ENCODE results near the gene DMPK. TPM values are rescaled to one million over a fixed set of nuclear protein-coding genes. Genes with fewer than 3 reads are reported as not detected.
A peak's percentile ranks its signal among the peaks of the same experiment; 100 is the strongest.

Gene DMPK
- total RNA-seq, 1 donor from 2014 or later: 118 TPM

DNA sequence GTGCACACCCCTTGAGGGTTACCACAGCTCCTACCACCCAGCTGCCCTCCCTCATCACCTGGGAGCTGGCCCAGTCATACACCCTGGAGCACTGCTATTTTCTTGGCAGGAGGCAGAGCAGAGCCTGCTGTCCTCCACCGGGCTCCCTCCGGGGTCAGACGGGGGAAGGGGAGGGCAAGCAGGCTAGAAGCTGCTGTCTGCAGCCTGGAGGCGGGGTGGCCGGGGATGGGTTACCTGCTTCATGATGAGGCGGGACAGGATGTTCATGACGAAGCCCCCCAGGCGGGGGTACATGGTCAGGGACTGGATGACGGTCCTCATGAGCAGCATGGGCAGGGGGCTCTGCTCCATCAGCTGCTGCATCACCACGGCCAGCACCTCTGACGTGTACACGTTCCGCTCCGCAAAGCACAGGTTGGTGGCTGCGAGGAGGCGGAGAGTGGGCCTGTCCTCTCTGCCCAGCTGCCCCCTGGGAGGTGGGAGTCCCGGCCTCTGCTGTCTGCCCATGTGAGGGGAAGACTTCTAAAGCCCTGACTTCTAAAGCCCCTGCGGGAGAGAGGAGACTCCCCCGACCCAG, 35.5 kb upstream of the DMPK start:
- DNase-seq (ENCODE audit: low read depth, low spot score): no peak
- H3K36me3 Mint-ChIP-seq (ENCODE audit: low read depth): peaks cover 6% of the 10 kb centered on the region
- TF ChIP-seq, protein P1, sequence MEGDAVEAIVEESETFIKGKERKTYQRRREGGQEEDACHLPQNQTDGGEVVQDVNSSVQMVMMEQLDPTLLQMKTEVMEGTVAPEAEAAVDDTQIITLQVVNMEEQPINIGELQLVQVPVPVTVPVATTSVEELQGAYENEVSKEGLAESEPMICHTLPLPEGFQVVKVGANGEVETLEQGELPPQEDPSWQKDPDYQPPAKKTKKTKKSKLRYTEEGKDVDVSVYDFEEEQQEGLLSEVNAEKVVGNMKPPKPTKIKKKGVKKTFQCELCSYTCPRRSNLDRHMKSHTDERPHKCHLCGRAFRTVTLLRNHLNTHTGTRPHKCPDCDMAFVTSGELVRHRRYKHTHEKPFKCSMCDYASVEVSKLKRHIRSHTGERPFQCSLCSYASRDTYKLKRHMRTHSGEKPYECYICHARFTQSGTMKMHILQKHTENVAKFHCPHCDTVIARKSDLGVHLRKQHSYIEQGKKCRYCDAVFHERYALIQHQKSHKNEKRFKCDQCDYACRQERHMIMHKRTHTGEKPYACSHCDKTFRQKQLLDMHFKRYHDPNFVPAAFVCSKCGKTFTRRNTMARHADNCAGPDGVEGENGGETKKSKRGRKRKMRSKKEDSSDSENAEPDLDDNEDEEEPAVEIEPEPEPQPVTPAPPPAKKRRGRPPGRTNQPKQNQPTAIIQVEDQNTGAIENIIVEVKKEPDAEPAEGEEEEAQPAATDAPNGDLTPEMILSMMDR (conservative IDR thresholded peaks at IDR 0.05): no peak
- peak overlapping the region; percentile 92 for H3K4me3 Mint-ChIP-seq
- H3K9me3 Mint-ChIP-seq: no peaks in the 10 kb centered on the region
- peaks cover 3% of the 10 kb centered on the region for H3K27me3 Mint-ChIP-seq (ENCODE audit: low read depth)
- H3K27ac Mint-ChIP-seq (ENCODE audit: unreplicated experiment): no peak overlapping the region
- H3K4me1 Mint-ChIP-seq: peaks cover 11% of the 10 kb centered on the region

DNA sequence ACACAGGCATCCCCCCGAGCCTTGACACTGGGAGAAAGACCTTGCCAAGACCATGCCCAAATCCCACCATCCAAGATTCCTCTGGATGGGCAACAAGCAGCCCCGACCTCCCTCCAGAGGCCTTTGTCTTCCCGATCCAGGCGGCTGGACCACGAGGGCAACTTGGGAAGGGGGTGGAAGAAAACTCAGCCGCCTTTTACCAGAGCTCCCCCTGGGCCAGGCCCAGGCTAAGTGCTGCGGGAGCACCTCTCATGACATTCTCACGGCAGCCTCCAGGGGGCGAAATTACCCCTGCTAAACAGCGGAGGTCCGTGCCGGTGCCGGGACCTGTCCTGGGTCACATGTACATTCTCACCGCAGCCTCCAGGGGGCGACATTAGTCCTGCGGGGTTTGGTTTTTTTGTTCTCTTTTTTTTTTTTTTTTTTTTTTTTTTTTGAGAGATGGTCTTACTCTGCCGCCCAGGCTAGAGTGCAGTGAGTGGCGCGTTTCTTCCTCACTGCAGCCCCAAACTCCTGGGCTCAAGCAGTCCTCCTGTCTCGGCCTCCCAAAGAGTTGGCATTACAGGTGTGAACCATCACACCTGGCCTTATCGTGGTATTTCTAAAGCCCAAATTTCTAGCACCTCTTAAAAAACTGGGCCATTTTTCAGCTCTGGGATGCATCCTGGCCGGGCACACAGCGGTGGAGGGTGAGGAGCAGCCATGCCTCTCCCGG, 34.9 kb upstream of the DMPK start:
- TF ChIP-seq, protein P1 (conservative IDR thresholded peaks at IDR 0.05): peak; percentile 96

DNA sequence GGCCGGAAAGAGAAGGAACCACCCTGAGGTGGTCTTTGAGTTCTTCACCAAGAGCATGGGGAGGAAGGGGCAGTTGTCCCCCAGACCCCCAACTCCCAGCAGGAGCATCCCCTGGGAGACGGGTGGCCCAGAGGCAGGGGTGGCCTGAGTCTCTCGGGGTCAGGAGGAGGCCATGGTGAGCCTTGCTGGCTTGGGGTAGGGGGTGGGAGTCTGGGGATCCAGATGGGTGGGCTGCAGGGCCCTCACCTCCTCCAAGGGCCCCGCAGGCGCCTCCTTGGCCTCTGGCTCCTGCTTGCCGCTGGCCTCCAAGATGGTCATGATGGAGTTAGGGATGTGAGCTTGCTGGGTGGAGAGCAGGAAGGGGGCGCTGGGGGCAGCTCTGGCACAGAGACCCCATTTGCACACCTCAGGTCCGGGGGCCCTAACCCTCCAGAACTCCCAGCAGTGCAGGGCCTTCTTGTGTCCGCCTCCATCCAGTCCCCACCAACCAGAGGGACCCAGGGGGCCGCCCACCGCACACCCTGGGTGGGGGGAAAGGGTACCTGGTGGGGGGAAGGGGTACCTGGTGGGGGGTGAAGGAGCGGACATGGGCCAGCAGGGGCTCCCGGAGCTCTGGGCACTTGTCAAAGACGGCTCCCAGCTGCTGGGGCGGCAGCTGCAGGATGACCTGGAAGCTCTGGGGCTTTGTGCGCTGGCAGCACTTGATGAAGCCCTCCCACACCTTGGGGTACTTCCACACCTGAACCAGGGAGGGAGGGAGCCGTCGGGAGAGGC, 34.1 kb upstream of the DMPK start:
- peaks cover 3% of the 10 kb centered on the region for H3K27me3 Mint-ChIP-seq (ENCODE audit: low read depth)
- H3K4me3 Mint-ChIP-seq: peak overlapping the region; percentile 92
- peaks cover 6% of the 10 kb centered on the region for H3K36me3 Mint-ChIP-seq (ENCODE audit: low read depth)
- no peaks in the 10 kb centered on the region for H3K9me3 Mint-ChIP-seq
- DNase-seq (ENCODE audit: low read depth, low spot score): no peak
- TF ChIP-seq, protein P1 (conservative IDR thresholded peaks at IDR 0.05): no peak
- H3K4me1 Mint-ChIP-seq: peaks cover 11% of the 10 kb centered on the region
- peak overlapping the region; percentile 12 for H3K27ac Mint-ChIP-seq (ENCODE audit: unreplicated experiment)

More for the DNA sequence above, 34.9 kb upstream of the DMPK start:
- Mint-ChIP-seq H3K27ac (ENCODE audit: unreplicated experiment) (peak overlapping the region; percentile 12), H3K4me1 (peaks cover 11% of the 10 kb centered on the region), H3K9me3 (no peaks in the 10 kb centered on the region), H3K27me3 (ENCODE audit: low read depth) (peaks cover 3% of the 10 kb centered on the region), H3K4me3 (peak overlapping the region; percentile 92), H3K36me3 (ENCODE audit: low read depth) (peaks cover 6% of the 10 kb centered on the region)
- peak; percentile 100 for DNase-seq (ENCODE audit: low read depth, low spot score)

DNA sequence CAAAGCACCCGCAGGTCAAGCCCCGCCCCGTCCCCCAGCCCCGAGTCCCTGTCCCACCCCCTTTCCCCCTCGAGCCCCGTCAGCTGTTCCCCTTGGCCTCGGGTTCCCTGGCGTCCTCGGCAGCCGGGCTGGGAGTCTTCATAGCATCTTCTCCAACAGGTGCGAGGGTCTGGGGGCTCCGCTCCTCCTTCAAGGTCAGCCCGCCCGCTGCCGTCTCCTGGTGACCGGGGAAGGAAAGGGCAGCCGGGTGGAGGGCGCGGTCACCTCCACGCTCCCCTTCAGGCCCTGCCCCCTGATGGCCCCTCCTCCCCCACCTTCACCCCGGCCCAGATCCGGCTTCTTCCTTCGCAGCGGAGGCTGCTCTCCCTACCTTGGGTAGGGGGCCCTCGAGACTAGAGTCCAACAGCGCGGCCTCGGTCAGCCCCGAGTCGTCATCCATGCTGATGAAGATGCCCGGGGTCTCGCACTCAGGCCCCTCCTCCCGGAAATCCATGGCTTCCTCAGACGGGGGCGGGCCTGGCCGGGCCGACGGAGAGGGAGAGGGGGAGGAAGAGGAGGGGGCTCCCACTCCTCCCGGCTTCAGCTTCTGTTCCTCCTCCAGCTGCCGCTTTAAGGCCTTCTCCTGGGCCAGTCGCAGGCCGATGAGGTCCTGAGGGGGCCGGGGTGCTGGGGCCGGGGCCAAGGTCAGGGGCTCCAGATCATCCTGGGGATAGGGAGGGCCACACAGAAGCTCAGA, 33.4 kb upstream of the DMPK start:
- Mint-ChIP-seq H3K27ac (ENCODE audit: unreplicated experiment) (peak overlapping the region; percentile 96), H3K27me3 (ENCODE audit: low read depth) (peaks cover 3% of the 10 kb centered on the region), H3K36me3 (ENCODE audit: low read depth) (peaks cover 3% of the 10 kb centered on the region), H3K4me1 (peaks cover 11% of the 10 kb centered on the region), H3K9me3 (no peaks in the 10 kb centered on the region), H3K4me3 (peak overlapping the region; percentile 92)
- peak; percentile 69 for DNase-seq (ENCODE audit: low read depth, low spot score)
- TF ChIP-seq, protein P1 (conservative IDR thresholded peaks at IDR 0.05): no peak

DNA sequence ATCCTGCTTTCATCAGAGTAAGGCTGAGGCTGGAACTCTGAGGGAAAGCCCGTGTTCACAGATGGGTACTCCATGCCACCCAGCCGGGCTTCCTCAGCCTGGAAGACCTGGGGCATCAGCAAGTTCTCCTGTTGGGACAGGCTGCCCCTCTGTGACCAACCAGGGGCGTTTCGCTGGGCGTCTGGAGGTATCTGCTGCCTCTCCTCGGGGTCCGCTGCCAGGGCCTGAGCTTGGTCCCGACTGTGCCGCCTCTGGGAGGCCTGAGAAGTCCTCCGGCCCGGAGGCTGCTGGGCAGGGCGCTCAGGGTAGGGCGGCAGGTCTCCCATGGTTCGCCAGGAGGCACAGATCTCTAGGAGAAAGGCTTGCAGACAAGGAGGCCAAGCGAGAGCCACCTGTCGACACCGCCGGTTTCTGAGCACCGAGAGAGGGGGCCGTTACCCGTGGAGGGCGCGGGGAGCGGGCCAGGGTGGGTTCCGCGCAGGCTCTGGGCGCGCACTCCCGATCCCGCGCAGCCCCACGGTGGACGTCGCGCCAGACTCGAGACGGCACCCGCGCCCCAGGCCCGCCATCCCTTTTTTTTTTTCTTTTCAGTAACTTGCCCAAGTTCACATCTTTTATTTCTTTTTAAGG, 32.7 kb upstream of the DMPK start, which contains the start of gene RSPH6A:
TSS of gene RSPH6A (minus strand) at position 458 of the 630 bp plus-strand sequence. CDS start at position 326, 132 bp downstream.
- Mint-ChIP-seq H3K27ac (ENCODE audit: unreplicated experiment) (peak within 1 kb of the TSS; percentile 96), H3K4me3 (peak within 1 kb of the TSS; percentile 92), H3K9me3 (no peaks in the 10 kb centered on the region), H3K36me3 (ENCODE audit: low read depth) (peaks cover under 1% of the 10 kb centered on the region), H3K27me3 (ENCODE audit: low read depth) (peaks cover 3% of the 10 kb centered on the region), H3K4me1 (peaks cover 8% of the 10 kb centered on the region)
- DNase-seq (ENCODE audit: low read depth, low spot score): no peak
- TF ChIP-seq, protein P1 (conservative IDR thresholded peaks at IDR 0.05): no peak

All from neural crest cell (in vitro differentiated cells).